HG03135 (cell line): Measurements from ENCODE around the gene KCTD8.
"Not testable (repeated sequence)": the region's sequence is repeated elsewhere in the genome, so short reads cannot be mapped to it uniquely, and the experiment has no call there.

Experiments
- ATAC-seq: cut with Tn5 transposase; IDR thresholded peaks from one replicate; pipeline ENCODE4 v1.9.1; 2021; ENCODE audit warnings: mild to moderate bottlenecking, moderate library complexity; ENCODE audit not compliant: unreplicated experiment

KCTD8 gene

GRCh38 chr4:44167766-44168165, 280.8 kb downstream of the KCTD8 start:
- not testable (repeated sequence) for ATAC-seq

- no peak for ATAC-seq
Measured at GRCh38 chr4:44165938-44166337, 282.7 kb downstream of the KCTD8 start.

- no peak for ATAC-seq
Measured at GRCh38 chr4:44162538-44163270, 285.9 kb downstream of the KCTD8 start.

GRCh38 chr4:44161756-44162155, 286.9 kb downstream of the KCTD8 start:
- ATAC-seq: no peak

GRCh38 chr4:44160776-44161367, 287.7 kb downstream of the KCTD8 start:
- no peak for ATAC-seq

GRCh38 chr4:44159991-44160390, 288.6 kb downstream of the KCTD8 start:
- no peak for ATAC-seq

- ATAC-seq: no peak
Measured at GRCh38 chr4:44157611-44158277, 290.9 kb downstream of the KCTD8 start.

- ATAC-seq: no peak
Measured at GRCh38 chr4:44150091-44150576, 298.5 kb downstream of the KCTD8 start.

- no peak for ATAC-seq
Measured at GRCh38 chr4:44149282-44149681, 299.3 kb downstream of the KCTD8 start.

GRCh38 chr4:44147571-44148075, 301.0 kb downstream of the KCTD8 start:
- no peak for ATAC-seq

- ATAC-seq: no peak
Measured at GRCh38 chr4:44146516-44146915, 302.1 kb downstream of the KCTD8 start.

- no peak for ATAC-seq
Measured at GRCh38 chr4:44145868-44146267, 302.7 kb downstream of the KCTD8 start.

- no peak for ATAC-seq
Measured at GRCh38 chr4:44132526-44132925, 316.1 kb downstream of the KCTD8 start.
